HuH-7.5 (cell line): ENCODE measurements around the gene RHNO1.

Experiments used
- DNase-seq: peaks from one replicate; pipeline ENCODE4 v3.0.0; 2011; ENCODE audit warnings: low spot score

RHNO1 gene

GRCh38 chr12:2902272-2902880, 25.4 kb downstream of the RHNO1 start:
- no peak for DNase-seq

GRCh38 chr12:2904260-2904659, 27.2 kb downstream of the RHNO1 start:
- DNase-seq = no peak

GRCh38 chr12:2912216-2912575, 35.2 kb downstream of the RHNO1 start:
- DNase-seq = no peak

- no peak for DNase-seq
These were observed 42.2 kb downstream of the RHNO1 start for GRCh38 chr12:2919249-2919648.

GRCh38 chr12:2922329-2922728, 45.3 kb downstream of the RHNO1 start:
- DNase-seq = no peak

- no peak for DNase-seq
These were observed 46.0 kb downstream of the RHNO1 start for GRCh38 chr12:2923057-2923456.

GRCh38 chr12:2924019-2924418, 47.0 kb downstream of the RHNO1 start:
- no peak for DNase-seq

- no peak for DNase-seq
These were observed 48.4 kb downstream of the RHNO1 start for GRCh38 chr12:2925322-2925995.

- no peak for DNase-seq
These were observed 53.8 kb downstream of the RHNO1 start for GRCh38 chr12:2930865-2931264.

- no peak for DNase-seq
These were observed 56.6 kb downstream of the RHNO1 start for GRCh38 chr12:2933586-2933985.

GRCh38 chr12:2934371-2934770, 57.3 kb downstream of the RHNO1 start:
- no peak for DNase-seq

- DNase-seq = no peak
These were observed 59.3 kb downstream of the RHNO1 start for GRCh38 chr12:2936301-2936700.

GRCh38 chr12:2937500-2937899, 60.5 kb downstream of the RHNO1 start:
- DNase-seq = no peak
